ENCODE data around the gene MTCL1.
A peak's percentile ranks its signal among the peaks of the same experiment; 100 is the strongest.

MTCL1 gene

DNA sequence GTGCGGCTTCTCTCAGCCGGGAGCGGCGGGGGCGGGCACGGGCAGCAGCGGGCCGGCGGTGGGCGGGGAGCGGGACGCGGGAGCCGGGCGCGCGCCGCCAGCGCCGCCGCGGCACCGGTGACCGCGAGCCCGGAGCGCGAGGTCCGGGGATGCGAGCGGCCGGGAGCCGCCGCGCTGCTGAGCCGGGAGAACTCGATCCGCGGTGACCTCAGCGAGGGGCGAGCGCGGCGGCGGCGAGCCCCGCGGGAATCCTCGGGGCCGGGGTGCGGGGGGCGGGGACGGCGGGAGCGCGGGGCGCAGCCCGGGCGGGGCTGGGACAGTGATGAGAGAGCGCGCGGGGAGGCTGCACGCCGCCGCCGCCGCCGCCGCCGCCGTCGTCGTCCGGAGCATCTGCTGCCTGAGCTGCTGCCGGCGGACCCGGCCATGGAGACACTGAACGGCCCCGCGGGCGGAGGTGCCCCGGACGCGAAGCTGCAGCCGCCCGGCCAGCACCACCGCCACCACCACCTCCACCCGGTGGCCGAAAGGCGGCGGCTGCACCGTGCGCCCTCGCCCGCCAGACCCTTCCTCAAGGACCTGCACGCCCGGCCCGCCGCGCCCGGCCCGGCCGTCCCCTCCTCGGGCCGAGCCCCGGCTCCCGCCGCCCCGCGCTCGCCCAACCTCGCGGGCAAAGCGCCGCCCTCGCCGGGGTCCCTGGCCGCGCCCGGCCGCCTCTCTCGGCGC, at the start of gene MTCL1:
MTCL1 (plus strand) TSS at position 319 of the 723 bp plus-strand sequence; CDS start at position 424, 105 bp downstream.
- peak; percentile 11 to 17 for DNase-seq

DNA sequence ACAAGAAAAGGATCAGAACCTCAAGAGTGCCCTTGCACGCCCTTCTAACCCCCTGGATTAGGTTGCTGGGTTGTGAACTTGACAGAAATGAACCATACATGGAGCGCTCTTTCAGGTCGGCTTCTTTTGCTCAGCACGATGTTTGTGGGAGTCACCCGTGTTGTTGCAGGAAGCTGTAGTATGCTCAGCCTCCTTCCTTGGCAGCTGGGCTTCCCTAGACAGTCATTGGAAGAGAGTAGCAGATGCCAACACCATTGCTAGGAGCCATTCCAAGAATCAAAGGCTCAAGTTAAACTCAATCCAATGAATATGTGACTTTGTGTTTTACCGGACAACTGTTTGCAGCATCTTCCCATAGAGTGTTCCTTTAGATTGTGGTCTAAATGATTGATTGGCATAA, 49.1 kb upstream of the MTCL1 start:
- DNase-seq = no peak

DNA sequence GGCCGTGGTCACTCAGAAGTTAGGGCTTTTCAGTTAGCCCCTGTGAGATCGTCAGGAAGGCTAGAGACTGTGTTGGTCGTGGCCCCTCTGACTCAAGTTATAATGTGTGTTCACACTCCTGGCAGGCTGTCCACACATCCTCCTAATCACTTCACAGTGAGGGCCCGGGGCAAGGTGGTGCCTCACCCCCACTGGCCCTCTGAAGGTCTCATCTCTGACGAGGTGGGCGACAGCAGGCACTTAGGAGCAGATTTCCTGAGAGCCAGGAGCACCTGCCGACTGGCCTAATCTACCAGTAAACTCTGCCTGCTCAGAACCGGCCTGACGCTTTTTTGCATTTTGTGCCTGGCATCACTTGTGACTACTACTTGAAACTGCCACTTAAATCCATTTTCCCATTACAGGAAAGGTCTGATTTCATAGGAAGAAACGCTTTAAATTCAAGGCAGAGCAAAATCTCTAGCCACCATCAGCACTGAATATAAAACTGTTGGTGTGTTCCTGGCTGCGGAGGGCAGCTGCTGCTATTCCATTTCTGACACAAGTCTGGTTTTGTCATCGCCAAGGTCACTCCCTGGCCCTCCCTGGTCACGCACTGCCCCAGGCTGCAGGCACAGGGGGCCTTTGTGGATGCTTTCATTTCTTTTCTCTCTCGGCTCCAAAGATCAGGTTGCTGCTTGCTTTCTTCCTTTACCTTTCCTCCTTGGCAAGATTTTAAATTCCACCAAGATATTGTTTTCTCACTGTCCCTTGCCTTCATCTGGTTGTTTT, 48.1 kb upstream of the MTCL1 start:
- DNase-seq = no peak

DNA sequence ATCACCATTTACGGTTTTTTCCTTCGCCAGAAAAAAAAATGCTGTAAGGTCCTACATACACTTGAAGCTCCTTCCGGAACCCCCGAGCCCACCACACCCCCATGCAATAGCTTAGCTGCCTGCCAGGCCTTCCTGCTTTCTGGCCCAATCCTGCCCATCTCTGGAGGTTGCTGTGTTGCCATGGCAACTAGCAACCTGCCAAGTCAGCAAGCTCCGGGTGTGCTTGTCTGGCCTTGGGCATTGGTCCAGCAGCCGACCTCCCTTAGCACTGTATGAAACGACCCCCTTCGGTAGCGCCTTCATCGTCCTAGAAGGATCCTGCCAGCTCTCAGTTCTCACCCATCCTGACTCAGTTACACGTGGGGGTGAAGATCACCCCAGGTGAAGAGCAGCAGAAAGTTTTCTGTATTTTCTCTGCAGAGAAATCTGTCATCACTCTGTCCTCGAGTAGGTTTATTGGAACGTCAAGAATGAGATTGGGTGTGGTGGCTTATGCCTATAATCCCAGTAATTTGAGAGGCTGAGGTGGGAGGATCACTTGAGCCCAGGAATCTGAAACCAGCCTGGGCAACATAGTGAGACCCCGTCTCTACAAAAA, 47.4 kb upstream of the MTCL1 start:
- no peak for DNase-seq

DNA sequence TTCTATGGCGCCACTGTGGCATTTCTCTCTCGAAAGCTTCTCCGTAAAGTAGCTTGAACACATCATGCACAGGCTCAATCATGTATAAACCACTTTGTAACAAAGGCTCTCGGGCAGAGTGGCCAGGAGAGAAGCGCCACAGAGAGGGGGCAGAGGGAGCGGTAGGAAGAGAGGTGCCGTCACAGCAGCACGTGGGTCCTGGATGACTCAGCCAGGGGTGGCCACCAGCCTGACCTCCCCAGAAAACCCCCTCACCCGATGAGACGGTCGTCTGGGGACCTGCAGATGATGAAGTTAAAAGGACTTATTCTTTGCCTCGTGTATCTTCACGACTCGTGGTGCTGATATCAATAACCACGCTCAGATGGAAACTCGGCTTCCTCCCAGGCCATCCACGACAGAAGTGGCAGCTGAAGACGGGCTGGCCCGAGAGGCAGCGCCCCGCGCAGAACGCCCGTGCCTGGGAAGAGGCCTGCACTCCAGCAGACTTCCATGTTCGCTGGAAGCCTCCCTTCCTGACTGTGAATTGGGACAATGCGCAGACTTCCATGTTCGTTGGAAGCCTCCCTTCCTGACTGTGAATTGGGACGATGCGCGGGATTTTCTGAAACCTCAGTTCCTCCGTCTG, 46.4 kb upstream of the MTCL1 start:
- DNase-seq = no peak

DNA sequence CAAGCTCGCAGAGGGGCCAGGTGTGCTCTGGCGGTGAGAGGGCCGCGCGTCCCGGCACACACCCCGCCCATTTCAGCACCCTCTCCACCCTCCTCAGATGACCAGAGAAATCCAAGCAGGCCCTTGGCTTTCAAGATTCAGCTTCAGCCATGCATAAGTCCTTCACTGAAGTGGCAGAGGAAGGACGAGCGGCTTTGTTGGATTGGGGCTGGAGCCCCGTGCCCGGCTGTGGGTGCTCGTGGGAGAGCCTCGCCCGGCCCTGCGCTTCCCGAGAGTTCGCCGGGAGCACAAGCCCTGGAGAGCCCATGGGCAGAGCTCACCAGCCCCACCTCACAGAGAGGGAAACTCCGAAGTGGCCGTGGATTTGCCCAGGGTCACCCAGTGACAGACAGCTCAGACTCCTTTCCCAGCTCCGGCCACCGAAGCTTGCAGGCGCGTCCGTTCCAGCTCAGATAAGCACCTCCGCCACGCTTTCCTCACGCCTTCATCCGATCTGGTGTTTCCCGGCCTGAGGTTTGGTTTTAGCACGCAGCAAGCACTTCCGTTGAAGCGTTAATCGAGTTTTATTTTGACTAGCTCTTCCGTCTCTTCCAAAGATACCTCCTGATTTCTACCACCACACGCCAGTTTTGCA, 45.6 kb upstream of the MTCL1 start:
- DNase-seq = no peak

DNA sequence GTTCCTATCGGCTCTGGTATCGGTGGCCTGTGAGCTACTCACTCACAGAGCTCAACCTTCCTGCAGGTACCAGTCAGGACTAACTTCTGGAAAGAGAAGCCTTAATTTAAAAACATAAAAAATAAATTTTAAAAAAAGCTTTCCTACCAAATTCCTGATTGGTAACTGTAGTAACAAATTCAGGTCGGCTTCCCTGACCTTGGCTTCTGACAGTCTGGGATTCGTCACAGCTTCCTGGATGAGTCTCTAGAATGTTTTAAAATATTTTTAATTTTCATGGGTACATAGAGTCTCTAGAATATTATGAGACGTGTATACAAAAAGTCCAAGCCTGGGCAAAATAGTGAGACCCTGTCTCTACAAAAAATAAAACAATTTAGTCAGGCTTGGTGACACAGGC, 45.0 kb upstream of the MTCL1 start:
- no peak for DNase-seq

DNA sequence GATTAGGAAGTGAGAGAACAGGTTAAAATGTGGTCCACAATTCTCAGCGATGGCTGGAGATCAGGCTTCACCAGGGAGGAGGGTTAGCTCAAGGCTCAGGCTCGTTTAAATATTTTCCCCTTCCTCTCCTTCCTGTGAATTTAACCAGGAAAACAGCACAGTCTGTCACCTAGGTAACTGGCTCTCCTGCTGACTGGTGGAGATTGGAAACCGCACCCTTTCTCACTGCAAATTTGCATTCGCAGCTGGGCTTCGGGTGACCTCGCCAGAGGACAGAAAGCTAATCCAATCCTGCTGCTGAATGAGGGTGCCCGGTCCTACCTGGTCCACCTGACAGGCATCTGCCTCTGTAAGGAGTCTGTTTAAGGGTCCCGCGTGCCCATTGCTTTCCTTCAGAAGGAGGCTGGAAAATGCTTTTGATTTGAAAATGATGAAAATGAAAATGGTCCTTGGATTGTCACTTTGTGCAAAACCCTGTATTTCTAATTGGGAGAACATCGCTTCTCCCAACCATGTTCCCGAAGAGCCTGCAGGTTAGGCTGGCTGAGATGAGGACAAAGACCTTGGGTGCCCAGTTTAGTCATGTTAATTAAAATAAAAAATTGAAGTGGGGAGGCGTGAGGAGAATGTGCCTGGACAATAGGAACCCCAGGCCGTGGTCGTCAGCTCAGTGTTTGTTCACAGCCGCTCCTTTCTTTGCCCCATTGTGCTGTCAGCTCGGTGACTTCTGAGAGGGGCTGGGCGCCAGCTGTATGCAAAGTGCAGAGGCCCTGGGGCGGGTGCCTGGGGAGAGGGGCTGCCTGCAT, 43.4 kb upstream of the MTCL1 start:
- no peak for DNase-seq

DNA sequence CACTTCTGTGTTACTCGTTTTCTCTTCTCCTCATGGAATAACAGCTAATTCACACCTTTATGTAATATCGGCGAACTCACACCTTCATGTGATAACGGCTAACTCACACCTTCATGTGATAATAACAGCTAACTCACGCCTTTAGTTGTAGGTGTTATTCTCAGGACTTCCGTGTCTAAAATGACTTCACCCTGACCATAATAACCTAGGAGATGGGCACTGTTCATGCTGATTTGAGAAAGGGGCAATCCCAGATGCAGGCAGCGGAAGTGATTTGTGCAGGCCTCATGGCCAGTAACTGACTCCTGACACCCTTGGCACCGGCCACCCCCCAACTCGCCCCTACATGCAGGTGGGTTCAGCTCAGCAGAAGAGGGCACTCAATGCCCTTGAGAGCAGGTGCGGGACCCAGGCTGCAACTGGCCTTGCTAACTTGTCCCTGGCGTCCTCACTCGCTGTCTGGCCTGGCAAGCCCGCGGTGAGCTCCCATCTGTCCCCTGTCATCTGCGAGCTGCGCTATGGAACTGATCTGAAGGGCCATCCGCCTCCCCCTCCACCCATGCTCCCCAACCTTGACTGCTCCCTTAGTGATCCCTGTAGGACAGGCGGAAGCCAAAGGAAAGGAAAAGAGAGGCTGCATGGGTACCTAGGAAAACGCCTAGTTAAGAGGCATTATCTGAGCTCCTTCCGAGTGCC, 42.6 kb upstream of the MTCL1 start:
- DNase-seq = no peak

DNA sequence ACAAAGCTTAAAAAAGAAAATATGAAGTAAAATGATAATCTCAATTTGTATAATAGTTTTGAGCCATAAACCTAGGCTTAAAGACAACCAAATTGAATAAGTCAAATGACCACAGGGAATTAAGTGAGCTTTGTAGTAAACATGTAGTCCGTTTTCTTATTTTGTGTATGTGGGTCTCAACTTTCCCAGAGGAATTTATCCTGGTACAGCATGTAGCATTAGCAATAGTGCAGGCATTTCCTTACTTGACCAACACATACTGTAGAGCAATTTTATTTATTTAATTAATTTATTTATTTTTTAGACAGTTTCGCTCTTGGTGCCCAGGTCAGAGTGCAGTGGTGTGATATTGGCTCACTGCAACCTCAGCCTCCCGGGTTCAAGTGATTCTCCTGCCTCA, 37.5 kb upstream of the MTCL1 start:
- DNase-seq = no peak

DNA sequence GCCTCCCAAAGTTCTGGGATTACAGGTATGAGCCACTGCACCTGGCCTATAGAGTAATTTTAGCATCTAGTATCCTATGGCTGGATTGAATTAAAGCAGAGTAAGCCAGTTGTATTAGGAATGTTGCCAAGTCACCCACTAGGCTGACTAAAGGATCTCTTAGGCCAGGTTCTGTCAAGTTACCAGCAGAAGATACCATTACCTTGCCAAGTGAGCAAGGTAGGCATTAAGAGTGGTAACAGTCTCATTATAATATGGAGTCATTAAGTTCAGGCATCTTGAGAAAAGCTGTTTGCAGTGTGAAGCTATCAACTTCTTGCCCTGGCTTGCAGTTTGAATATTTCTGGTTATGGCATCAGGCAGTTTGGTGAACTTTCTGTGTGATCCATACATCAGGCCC, 37.0 kb upstream of the MTCL1 start:
- DNase-seq = no peak

DNA sequence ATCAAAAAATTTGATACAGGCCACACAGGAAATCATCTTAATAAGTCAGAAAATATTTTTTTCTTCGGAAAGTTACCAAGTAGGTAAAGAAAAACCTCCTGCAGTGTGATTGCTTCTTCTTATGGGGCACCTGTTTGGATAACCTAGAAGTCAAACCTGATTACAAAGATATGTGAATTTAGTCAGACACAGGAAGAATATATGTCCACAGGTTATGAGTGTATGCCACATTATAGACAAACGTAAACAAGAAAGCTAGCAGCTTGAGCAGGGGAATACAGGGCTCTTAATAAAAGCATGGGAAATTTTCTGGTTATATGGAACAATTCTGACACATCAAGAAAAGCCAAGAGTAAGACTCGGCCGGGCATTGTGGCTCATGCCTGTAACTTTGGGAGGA, 35.8 kb upstream of the MTCL1 start:
- no peak for DNase-seq

DNA sequence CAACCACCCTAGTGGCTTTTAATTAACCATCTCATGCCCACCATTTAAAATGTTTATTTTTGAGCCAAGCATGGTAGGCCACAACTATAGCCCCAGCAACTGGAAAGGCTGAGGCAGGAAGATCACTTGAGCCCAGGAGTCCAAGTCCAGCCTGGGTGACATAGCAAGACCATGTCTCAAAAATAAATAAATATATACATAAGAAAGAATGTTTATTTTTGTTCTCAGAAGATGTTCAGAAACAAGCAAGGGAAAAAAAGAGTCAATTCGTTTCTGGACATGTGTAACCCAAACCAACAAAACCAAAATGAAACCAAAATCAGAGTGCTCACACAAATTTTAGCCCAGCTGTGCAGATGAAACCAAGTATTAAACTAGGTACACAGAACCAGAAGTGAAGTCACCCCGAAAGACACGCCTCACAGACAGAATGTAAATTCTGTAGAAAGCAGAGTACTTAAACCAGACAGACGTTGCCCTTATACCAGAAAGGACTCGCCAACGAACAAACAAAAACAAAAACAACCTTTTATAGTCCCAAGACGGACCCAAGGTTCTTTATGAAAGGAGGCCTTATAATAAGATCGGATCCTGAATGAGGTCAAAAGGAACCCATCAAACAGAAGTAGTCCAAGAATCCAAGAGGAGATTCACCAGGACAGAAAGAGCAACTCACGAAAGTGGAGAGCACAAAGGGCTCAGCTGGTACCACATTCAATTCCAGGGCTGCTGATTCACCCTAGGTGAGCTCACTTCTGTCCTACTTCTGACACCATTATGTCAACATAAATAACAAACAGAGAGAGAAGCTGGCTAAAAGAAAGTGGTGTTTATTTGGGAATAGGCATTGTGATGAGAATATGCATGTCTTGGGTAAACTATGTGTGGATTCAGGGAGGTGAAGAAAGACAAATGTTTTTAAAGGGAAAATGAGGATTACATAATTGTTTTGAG, 31.8 kb upstream of the MTCL1 start:
- no peak for DNase-seq

DNA sequence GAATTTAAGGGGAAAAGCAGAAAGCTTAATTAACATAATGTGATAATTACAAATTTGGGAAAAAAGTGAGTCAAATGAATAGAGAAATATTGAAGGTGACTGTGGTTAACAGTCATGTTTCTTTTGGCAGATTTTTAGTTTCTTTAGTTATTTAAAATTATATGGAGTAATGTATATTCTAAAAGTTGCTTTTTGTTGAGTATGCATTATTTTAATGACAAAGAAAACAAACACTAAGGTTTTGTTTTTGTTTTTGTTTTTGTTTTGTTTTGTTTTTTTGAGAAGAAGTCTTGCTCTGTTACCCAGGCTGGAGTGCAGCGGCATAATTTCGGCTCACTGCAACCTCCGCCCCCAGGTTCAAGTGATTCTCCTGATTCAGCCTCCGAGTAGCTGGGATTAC, 30.3 kb upstream of the MTCL1 start:
- DNase-seq = no peak

DNA sequence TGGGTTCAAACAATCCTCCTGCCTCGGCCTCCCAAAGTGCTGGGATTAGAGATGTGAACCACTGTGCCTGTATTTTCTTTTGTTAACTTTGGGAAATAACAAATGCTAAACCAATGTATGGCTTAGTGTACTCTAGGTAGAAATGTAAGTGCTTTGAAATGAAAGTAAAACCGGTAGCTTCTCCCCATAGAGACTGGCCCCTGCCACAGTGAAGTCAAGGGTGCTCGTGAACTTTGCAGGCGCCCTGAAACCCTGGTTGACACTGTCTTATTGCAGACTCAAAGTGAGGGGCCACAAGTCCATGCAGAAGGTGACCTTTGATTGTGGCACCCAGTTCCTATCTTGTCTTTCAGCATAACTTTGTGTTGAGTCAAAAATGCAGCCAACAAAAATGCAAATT, 24.2 kb upstream of the MTCL1 start:
- no peak for DNase-seq

DNA sequence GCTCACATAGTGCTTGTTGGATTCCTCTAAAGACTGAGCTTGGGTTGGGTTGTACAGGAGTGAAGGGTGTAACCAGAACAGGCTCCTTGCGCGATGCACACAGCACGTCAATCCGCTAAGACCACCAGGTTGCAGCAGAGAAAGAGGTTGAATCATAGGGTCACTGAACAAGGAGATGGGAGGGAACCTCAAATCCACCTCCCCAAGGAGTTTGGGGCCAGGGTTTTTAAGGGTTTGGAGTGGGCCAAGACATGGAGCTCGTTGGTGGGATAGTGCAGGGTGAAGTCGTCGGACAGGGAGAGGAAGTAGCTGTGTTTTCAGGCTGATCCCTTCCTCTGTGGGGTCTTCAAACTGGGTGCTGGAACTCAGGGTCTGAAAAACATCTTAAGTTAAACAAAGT, 20.8 kb upstream of the MTCL1 start:
- DNase-seq = no peak

DNA sequence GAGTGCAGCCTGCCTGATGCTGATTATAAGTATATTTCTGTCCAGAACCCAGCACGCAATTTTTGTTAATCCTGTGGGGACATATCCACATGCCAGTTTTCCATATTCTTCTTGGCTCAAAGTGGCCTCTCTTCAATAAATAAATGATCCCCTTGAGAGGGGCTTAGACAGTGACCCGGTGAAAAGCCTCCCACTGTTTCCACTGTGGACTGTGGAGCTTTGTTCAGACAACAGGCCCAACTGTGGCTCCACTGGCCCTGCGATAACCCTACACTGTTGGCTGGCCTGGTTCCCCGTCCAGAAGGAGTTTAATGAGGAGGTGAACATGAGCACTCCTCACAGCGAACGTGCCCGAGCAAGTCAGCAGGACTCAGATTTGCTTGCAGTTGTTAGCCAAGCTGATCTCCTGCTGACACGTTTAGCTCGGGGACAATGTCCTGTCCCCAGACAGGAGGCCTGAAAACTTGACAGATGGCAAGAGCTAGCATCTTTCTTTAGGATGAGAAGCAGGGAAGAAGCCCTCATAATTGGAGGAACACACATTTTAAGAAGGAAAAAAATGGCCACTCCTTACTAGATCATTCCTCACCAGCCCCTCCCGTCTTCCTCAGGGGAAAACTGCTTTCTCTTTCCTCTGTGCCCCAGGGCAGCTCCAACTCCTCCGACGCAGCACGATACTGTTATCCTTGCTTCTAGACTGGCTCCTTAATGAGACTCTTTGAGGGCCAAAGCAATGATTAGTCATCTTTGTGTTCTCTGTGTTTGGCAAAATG, 20.0 kb upstream of the MTCL1 start:
- no peak for DNase-seq

DNA sequence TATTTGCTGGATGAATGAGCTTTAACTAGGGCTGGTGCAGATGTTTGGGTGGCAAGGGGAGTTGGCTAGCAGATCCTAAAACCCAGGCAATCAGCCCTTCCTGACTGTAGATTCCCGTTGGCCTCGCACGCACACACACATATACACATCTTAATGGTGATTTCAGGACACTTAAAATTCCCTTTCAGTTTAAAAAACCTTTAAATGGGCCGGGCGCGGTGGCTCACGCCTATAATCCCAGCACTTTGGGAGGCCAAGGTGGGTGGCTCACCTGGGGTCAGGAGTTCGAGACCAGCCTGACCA, 19.5 kb upstream of the MTCL1 start:
- DNase-seq = no peak

DNA sequence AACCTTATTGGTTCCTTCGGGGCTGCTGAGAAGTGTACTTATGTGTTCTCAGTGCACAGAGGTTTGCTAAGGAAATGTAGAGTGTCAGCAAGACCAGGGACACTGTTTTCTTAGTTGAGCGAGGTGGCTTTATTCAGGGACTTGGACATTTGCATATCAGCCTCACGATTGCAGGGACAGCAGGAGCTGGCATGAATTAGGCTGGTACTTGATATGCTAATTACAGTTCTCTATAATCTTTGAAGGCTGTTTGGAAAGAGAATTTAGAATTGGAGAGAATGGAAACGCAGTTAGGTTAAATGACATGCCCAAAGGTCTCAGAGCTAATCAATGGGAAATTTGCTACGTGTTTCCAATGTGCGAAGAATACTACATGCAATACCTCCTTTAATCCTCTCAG, 18.7 kb upstream of the MTCL1 start:
- no peak for DNase-seq

Data from activated CD4-positive, alpha-beta T cell treated with anti-CD3 and anti-CD28 coated beads for 4 hours (primary cell).